HG02759 (cell line): Measurements from ENCODE around the gene RSAD2.
"Not testable (repeated sequence)": the region's sequence is repeated elsewhere in the genome, so short reads cannot be mapped to it uniquely, and the experiment has no call there.

Experiments
- ATAC-seq: cut with Tn5 transposase; IDR thresholded peaks from one replicate; pipeline ENCODE4 v1.9.1; 2021; ENCODE audit warnings: mild to moderate bottlenecking, moderate library complexity; ENCODE audit not compliant: unreplicated experiment

The RSAD2 gene, protein sequence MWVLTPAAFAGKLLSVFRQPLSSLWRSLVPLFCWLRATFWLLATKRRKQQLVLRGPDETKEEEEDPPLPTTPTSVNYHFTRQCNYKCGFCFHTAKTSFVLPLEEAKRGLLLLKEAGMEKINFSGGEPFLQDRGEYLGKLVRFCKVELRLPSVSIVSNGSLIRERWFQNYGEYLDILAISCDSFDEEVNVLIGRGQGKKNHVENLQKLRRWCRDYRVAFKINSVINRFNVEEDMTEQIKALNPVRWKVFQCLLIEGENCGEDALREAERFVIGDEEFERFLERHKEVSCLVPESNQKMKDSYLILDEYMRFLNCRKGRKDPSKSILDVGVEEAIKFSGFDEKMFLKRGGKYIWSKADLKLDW

DNA sequence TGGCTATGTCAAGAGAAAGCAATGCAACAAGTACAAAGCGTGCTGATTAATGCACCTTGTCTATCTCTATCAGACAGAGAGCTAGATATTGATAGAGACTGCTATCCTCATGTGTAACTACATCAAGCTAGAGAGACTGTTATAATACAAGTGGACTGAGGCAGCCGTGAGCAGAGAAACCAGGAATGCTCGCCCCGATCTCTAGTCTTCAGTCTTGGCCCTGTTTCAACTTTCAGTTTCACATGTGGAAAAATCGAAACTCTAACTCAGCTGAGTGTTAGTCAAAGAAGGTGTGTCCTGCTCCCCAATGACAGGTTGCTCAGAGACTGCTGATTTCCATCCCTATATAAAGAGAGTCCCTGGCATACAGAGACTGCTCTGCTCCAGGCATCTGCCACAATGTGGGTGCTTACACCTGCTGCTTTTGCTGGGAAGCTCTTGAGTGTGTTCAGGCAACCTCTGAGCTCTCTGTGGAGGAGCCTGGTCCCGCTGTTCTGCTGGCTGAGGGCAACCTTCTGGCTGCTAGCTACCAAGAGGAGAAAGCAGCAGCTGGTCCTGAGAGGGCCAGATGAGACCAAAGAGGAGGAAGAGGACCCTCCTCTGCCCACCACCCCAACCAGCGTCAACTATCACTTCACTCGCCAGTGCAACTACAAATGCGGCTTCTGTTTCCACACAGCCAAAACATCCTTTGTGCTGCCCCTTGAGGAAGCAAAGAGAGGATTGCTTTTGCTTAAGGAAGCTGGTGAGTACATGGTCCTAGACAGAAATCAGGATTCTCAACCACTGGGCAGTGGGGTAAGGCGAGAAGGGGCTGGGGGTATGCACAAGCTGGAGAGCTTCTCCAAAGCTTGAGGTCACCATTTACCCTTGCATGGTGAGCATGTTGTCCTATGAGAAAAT lies at the start of gene RSAD2:
RSAD2 (plus strand) TSS at position 376 of the 903 bp plus-strand sequence; CDS start at position 400, 24 bp downstream.
- ATAC-seq: peak; percentile 83

DNA sequence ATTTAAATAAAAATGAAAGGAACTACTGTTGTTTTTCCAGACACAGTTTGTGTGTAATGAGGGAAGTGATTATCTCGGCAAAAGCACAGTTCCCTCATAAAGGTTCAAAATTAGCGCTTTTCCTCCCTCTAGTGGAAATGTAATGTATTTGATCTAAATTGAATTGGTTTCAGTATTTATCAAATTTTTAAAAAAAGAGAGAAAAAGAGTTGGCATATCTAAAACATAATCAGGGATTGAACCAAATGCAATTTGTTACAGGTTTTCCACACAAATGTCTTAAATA lies 49.3 kb upstream of the RSAD2 start:
- no peak for ATAC-seq

DNA sequence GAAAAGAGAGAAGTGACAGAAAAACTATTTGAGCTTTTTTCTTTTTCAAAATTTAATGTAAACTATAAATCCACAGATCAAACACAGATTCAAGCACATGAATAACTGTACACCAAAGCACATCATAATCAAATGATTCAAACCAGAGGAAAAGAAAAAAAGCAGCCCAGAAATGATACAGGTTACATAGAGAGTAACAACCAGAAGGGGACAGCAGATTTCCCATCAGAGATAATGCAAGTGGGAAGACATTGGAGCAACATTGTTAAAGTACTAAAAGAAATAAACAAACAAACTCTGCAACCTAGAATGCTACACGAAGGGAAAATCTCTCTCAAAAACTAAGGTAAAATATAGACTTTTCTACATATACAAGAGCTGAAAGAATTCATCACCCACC lies 46.3 kb upstream of the RSAD2 start:
- no peak for ATAC-seq

DNA sequence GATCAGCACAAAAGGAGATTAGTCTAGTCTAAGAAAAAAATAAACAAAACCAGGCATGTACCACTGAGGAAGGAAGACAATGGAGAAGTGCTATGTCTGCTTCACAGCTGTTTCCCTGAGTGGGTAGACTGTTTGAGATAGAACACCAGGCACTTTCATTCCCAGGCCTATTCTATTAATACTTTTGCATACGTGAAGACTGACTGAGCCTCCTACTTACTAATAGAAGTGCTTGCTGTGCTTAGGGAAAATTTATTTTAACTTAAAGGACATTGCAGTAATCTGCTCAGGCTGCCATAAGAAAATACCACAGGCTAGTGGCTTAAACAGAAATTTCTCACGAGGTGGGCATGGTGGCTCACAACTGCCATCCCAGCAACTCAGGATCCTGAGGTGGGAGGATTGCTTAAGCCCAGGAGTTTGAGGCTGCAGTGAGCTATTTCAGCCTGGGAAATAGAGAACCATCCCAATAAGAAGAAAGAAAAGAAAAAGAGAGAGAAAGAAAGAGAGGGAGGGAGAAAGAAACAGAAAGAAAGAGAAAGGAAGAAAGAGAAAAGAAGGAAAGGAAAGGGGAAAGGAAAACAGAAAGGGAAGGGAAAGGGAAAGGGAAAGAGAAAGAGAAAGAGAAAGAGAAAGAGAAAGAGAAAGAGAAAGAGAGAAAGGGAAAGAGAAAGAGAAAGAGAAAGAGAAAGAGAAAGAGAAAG lies 44.8 kb upstream of the RSAD2 start:
- ATAC-seq: no peak

DNA sequence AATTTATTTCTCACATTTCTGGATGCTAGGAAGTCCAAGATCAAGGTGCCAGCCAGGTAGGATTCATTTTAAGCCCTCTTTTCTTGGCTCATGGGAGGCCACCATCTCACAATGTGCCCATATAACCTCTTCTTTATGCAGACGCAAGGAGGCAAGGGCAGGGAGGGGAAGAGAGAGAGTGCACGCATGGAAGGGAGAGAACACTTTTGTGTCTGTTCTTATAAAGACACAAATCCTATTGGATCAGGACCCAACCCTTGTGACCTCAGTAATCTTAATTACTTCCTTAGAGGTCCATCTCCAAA lies 44.3 kb upstream of the RSAD2 start:
- no peak for ATAC-seq

DNA sequence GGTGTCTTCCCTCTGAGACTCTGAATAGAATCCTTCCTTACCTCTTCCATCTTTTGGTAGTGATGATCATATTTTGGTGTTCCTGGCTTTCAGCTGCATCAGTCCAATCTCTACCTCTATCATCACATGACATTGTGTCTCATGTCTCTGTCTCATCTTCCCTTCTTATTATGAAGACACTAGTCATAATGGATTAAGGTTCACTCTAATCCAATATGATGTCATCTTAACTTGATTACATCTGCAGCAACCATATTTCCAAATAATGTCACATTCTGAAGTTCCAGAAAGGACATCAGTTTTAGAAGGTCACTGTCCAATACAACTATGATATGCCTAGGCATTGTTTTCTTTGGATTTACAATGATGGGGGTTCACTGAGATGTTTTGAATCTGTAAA lies 43.4 kb upstream of the RSAD2 start:
- no peak for ATAC-seq

DNA sequence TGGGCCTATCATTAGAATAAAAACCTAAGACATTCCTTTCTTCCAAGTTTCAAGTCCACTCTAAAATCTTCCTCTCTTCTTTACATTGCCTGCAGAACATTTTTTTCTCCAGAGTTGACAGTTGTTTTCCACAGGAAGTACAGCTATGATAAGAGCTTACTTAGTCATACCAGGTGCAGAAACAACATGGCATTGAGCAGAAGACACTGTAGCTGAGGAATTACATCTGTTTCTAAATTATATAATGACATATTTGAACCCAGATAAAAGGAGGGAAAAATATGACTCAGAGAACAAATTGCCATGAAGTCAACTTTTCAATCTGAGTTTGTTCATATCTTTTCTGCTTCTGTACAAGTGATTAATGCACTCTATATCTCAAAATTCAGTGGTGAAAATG lies 42.1 kb upstream of the RSAD2 start:
- ATAC-seq: no peak

DNA sequence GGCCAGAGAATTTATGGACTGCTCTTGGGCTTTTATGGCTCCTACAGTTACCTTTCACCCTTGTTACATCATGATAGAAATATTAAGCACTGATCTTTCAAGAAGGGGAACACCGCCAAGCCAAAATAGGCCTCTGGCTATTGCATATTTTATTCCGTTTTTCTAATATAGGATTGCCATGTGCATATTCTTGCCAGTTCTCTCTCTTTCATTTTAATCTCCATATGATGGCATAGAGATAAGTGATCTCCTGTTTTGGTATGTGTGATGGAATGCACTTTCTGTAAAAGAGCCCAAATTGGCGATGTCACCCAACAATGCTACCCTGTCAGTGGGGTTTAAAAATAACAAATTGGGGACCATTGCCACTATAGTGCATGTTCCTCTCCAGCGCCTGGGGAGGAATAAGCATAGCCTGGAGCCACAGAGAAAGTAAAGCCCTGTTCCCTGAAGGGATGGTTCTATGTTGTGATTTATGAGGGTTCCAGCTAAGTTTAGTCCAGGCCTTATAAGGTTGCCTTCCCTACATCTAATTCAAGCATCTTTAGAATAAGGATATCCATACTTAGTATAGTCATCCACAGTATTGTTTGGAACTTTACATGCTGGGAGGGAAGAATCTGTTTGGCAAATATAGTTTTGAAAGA lies 38.8 kb upstream of the RSAD2 start:
- ATAC-seq: no peak

DNA sequence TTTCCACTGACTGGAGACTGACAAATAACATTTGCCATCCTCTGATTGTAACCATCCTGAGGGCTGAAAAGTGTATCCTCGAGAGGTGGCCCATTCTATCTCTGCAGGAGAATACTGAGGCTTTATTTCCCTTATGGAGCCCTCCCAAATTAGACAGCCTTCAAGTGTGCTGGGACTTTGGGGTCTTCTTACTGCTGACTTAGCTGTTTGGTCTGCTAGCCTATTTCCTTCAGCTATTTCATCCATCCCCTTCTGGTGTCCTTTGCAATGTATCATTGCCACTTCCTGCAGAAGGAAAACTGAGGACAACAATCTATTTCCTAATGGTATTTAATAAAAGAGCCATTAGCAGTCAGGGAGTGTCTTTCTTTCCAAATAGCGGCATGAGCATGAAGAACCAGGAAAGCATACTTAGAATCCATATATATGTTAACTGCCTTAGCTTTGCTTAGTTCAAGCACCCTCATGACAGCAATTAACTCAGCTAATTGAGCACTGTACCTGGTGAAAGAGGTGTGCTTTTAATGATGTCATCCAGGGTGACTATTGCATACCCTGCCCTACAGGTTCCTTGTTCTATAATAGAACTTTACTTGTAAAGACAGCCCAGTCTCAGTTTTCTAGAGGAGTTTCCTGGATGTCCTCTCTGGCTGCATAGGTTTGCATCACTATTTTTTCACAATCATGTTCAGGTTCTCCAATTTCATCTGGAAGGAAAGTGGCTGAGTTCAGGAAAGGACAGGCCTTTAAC lies 35.9 kb upstream of the RSAD2 start:
- no peak for ATAC-seq

DNA sequence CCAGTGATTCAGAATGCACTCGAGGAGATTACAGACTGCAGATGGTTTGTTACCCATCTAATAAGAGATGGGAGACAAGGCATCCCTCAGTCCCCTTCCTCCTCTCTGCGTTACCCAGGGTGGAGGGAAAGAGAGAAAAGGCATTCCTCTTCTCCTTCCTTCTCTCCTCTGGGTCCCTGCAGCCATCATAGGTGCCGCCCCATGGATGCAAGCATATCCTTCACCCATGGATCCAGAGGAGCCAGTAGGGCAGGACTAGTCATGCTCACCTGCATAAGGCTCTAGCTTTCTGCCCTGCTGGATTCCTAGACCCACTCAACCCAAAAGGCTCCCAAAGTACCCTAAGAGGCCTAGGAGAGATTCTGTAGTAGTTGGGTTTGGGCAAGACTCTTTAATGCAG lies 32.3 kb upstream of the RSAD2 start:
- no peak for ATAC-seq

DNA sequence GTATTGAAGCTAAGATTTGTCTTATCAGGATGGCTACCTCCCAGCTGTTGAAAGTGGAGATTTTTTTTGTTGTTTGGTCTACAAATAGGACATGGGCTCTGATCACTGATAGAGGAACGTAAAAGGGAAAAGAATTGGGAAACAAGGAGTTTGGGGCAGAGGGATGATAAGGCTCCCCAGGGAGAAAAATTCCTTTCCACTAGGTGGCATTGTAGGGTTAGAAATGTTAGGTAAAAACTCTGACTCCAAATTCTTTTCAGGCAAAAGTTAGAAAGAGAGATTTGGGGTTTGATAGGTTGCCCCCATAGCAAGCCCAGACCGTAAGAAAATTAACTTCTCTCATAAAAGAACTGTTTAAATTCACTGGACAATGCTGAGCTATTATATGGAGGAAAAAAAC lies 31.7 kb upstream of the RSAD2 start:
- ATAC-seq: no peak

DNA sequence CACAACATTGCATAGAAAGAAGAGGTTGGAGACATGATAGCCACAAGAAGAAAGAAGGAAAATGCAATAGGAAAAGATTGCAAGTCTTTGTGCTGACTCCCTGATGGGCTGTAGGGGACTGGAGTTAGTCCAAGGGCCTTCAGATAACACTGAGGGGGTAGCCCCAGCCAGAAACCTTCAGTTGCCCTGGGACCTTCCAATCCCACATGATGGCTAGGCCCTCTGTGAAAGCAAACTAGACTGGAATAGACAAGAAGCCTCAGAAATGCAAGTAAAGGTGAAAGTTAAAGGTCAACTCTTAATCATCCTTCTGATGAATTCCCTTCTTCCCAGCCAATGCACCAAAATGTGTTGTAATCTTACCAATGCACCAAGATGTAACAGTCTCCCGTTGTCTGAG lies 31.0 kb upstream of the RSAD2 start:
- ATAC-seq: no peak

DNA sequence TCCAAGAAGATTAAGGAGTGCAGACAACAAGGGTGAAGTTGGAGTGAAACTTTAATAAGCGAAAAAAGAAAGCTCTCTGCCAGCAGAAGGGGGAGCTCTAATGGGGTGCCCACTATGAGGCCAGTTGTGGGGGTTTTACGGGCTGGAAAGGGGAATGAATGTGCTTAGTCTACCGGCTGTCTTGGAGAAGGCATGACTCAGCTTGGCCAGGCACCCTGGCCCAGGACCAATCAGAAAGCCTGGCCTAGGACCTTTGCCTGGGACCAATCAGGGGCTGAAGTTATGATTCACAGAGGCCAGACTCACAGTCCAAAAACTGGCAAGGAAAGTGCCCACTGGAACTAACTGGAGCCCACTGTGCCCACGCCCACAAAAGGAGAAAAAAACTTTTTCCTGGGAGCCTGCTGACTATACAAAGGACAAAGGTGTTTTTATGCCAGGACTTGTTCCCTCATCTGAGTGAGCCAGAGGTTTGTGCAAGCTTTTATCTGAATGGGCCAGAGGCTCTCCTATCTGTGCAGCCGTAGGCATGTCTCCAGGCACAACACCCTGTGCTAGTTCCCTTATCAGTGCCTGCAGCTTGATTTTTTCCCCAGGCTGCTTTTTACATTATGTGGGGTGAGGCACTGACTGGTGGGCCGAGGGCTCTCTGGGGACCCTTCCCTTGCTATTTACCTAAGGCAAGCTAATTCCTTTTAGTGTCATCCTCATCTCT lies 30.5 kb upstream of the RSAD2 start:
- no peak for ATAC-seq

DNA sequence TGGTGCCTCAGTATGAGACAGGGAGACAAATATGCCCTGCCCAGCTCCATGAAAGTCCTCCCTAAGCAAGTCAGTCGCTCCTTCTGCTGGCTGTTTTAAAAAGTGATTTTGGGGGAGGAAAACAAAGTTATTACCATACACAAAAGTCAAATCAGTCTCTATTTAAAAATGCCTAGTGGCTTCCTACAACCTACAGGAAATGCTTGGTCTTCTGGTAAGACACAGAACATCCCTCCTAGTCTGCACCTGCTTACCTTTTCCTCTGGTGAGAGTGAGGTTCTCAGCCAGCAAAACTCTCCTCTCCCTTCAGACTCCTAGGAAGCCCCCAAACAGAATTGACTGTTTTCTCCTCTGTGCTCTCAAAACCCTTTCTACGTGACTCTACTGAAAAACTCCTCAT lies 25.4 kb upstream of the RSAD2 start:
- no peak for ATAC-seq

DNA sequence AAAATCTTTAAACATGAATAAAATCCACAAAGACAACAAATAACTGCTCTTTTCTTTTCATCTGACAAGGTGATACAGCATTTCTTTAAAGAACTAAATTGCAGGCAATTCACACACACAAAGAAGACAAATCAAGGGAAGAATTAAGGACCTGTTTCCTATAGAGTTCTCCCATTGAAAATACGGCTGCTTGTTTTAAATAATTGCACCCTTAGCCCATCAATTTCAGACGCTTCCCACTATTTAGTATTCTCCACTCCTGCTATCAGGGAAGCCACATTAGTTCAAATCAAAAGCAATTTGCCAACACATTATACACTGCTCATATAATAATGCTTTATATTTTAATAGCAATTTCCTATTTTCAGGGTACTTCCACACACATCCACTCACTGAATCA lies 23.2 kb upstream of the RSAD2 start:
- no peak for ATAC-seq

DNA sequence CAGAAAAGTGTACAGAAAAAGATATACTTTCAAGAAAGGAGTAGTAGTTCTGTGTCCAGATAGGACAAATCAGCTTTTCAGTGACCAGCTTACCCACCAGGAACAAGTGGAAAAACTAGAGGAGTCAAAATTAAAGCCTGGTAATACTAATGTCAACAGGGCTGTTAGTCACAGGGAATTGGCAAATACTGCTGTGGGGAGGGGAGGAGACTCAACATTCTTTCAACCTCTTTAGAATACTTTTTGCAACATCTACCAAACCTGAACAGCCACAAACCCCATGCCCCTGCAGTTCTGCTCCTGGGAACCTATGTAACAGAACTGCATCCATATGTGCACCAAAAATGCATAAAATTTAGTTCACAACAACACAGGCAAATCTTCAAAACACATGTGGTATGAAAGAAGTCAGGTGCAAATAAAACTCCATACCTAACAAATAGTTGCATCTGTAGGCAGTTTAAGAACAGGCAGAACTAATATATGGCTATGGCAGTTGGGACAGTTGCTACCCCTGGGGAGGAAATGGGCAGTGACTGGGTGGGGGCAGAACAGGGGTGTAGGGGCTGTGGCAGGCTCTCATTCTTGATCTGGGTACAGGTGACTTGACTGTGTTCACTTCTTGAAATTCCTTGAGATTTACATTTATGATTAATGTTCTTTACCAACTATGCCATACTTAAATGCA lies 21.6 kb upstream of the RSAD2 start:
- no peak for ATAC-seq

DNA sequence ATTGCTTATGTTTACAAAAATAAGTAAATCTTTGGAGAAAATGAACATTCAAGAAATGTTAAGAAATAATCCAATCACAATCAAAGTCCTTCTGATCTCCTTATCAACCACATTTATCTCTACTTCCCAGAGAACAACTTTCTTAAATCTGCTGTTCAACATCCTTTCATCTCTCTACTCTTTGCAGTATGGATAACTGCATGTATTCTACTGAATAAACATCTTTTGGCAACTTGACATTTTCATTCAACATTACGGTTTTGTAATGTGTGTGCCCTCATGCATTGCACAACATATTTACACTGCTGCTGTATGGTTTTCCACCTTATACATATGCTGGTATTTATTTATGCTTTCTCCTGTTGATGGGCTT lies 21.0 kb upstream of the RSAD2 start:
- ATAC-seq: no peak

DNA sequence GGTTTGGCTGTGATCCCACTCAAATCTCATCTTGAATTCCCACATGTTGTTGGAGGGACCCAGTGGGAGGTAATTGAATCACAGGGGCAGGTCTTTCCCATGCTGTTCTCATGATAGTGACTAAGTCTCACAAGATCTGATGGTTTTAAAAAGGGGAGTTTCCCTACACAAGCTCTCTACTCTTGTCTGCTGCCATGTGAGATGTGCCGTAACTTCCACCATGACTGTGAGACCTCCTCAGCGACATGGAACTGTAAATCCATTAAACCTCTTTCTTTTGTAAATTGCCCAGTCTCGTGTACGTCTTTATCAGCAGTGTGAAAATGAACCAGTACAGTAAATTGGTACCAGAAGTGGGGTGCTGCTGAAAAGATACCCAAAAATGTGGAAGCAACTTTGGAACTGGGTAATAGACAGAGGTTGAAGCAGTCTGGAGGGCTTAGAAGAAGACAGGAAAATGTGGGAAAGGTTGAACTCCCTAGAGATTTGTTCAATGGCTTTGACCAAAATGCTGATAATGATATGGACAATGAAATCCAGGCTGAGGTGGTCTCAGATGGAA lies 19.0 kb upstream of the RSAD2 start:
- ATAC-seq: not testable (repeated sequence)

DNA sequence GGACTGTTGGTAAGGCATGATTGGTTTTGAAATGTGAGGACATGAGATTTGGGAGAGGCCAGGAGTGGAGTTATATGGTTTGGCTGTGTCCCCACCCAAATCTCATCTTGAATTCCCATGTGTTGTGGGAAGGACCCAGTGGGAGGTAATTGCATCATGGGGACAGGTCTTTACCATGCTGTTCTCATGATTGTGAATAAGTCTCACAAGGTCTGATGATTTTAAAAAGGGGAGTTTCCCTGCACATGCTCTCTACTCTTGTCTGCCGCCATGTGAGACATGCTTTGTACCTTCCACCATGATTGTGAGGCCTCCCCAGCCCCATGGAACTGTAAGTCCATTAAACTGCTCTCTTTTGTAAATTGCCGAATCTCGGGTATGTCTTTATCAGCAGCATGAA lies 17.3 kb upstream of the RSAD2 start:
- no peak for ATAC-seq
